Muscle layer of duodenum (tissue), 2 donors: ENCODE results near the gene ABCA2.
A peak's percentile ranks its signal among the peaks of the same experiment; 100 is the strongest.

Source experiments
- H3K27ac ChIP-seq: one replicate; pipeline ENCODE4 v1.7.0; 2013; ENCODE audit warnings: mild to moderate bottlenecking, low read length
- H3K27me3 ChIP-seq: one replicate; pipeline ENCODE4 v1.7.0; 2013; ENCODE audit warnings: low read depth, mild to moderate bottlenecking, control low read depth, low read length
- H3K36me3 ChIP-seq, 2 donors: one replicate each; pipeline ENCODE4 v1.7.0; 2013; ENCODE audit warnings: low read length in 2 of 2, control low read depth in 1 of 2, mild to moderate bottlenecking in 1 of 2; ENCODE audit not compliant: insufficient read depth in 2 of 2, control insufficient read depth in 1 of 2
- H3K4me1 ChIP-seq, 2 donors: one replicate each; pipeline ENCODE4 v1.7.0; 2013; ENCODE audit warnings: low read length in 2 of 2, mild to moderate bottlenecking in 2 of 2, control low read depth in 1 of 2, moderate library complexity in 1 of 2; ENCODE audit not compliant: insufficient read depth in 2 of 2, control insufficient read depth in 1 of 2
- H3K4me3 ChIP-seq, 2 donors: one replicate each; pipeline ENCODE4 v1.7.0; 2013; ENCODE audit warnings: low read length in 2 of 2, low read depth in 1 of 2, mild to moderate bottlenecking in 1 of 2
- H3K9me3 ChIP-seq, 2 donors: one replicate each; pipeline ENCODE4 v1.7.0; 2013; ENCODE audit warnings: low read length in 2 of 2, control low read depth in 1 of 2, mild to moderate bottlenecking in 1 of 2; ENCODE audit not compliant: control insufficient read depth in 1 of 2
- donor health status: healthy.

The ABCA2 gene, protein sequence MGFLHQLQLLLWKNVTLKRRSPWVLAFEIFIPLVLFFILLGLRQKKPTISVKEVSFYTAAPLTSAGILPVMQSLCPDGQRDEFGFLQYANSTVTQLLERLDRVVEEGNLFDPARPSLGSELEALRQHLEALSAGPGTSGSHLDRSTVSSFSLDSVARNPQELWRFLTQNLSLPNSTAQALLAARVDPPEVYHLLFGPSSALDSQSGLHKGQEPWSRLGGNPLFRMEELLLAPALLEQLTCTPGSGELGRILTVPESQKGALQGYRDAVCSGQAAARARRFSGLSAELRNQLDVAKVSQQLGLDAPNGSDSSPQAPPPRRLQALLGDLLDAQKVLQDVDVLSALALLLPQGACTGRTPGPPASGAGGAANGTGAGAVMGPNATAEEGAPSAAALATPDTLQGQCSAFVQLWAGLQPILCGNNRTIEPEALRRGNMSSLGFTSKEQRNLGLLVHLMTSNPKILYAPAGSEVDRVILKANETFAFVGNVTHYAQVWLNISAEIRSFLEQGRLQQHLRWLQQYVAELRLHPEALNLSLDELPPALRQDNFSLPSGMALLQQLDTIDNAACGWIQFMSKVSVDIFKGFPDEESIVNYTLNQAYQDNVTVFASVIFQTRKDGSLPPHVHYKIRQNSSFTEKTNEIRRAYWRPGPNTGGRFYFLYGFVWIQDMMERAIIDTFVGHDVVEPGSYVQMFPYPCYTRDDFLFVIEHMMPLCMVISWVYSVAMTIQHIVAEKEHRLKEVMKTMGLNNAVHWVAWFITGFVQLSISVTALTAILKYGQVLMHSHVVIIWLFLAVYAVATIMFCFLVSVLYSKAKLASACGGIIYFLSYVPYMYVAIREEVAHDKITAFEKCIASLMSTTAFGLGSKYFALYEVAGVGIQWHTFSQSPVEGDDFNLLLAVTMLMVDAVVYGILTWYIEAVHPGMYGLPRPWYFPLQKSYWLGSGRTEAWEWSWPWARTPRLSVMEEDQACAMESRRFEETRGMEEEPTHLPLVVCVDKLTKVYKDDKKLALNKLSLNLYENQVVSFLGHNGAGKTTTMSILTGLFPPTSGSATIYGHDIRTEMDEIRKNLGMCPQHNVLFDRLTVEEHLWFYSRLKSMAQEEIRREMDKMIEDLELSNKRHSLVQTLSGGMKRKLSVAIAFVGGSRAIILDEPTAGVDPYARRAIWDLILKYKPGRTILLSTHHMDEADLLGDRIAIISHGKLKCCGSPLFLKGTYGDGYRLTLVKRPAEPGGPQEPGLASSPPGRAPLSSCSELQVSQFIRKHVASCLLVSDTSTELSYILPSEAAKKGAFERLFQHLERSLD (N-terminal part only)

DNA sequence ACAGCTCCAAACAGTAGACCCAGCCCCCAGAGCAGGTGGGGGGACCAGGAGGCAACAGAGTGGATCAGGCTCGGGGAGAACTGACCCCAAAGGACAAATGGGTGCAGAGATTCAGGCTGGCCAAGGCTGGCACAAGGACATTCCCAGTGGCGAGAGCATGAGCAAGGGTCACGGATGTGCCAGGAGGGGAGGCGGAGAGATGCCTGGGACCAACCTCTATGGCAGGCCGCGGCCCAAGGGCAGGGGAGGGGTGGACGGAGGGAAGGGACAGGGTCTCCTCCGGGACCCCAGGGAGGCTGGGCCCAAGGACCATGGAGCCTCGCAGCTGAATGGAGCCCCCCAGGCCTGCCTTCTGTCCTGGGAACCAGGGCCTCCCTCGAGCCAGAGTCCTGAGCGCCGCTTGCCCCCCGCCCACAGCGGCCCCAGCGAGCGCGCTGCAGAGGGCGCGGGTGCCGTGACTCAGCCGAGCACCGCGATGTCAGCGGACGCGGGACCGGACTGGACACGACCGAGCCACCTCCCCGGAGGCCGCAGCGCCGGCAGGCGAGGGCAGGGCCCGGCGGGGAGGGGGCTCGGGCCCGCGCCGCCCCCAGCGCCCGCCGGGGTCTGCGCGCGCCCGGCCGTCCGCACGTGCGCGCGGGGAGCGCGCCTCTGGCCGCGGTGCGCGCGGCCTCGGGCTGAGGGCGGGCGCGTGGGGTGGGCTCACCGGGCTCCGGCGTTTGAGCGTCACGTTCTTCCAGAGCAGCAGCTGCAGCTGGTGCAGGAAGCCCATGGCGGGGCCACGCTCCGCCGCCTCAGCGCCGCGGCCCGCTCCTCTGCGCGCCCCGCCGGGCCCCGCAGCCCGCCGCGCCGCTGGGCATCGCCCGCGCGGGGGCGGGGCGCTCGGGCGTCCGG is at the start of gene ABCA2:
TSS of gene ABCA2 (minus strand) at position 869 of the 894 bp plus-strand sequence. CDS start at position 772, 97 bp downstream.
- Histone ChIP-seq H3K27me3 (no peaks in the 10 kb centered on the region), H3K27ac (no peak within 1 kb of the TSS), H3K4me3 (peak within 1 kb of the TSS; percentile 42 to 67), H3K4me1 (peaks cover 0 to 39% of the 10 kb centered on the region in 2 donors), H3K9me3 (no peaks in the 10 kb centered on the region), H3K36me3 (no peaks in the 10 kb centered on the region)

DNA sequence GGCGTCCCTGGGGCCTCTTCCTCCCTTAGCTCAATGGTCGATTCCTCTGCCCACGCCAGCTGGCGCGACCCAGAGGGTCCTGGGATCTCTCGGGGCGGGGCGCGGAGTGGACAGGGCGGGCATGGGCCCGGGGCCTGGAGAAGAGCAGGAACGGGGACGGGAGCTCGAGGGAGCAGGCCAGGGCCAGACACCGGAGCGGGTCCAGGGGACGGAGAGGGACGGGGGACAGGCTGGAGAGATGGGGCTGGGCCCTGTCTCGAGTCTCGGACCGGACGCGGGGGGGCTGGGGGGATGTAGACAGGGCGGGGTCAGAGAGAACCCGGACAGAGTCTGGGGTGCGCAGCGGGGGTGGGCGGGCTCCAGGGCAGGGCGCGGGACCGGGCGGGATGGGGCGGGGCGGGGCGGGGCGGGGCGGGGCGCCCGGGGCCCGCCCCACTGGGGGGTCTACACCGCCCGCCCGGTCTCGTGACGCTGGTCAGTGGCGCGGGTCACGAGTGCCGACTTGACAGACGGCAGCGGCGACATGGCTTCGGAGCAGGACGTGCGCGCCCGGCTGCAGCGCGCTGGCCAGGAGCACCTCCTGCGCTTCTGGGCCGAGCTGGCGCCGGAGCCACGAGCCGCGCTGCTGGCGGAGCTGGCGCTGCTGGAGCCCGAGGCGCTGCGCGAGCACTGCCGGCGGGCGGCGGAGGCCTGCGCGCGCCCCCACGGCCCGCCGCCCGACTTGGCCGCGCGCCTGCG is 49.1 kb upstream of the ABCA2 start, which contains the start of gene UAP1L1:
TSS of gene UAP1L1 (plus strand) at position 508 of the 738 bp plus-strand sequence. CDS start at position 524, 16 bp downstream.
- H3K27me3 ChIP-seq: no peaks in the 10 kb centered on the region
- no peak within 1 kb of the TSS for H3K27ac ChIP-seq

DNA sequence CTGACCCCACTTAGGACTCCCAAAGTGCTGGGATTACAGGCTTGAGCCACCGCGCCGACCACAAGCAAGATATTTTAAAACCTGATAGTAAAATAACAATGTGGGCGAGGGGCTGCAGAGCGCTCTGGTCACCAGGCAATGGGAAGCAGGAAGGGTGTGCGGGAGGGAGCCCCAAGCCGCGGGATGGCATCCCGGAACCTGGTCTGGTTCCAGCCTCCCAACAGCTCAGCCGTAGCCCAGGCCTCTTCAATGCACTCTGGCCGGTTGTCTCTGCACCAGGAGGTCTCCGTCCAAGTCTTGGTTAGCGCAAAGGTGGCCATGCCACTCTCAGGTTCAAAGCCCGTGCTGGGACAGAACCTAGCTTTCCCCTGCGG is 48.6 kb upstream of the ABCA2 start:
- peaks cover 0 to 23% of the 10 kb centered on the region in 2 donors for H3K4me1 ChIP-seq
- no peak overlapping the region for H3K27ac ChIP-seq
- H3K36me3 ChIP-seq: peaks cover 1 to 8% of the 10 kb centered on the region in 2 donors
- no peaks in the 10 kb centered on the region for H3K9me3 ChIP-seq
- no peaks in the 10 kb centered on the region for H3K27me3 ChIP-seq
- peak overlapping the region in 1 of 2 donors; percentile 71 for H3K4me3 ChIP-seq

More for the DNA sequence above, 49.1 kb upstream of the ABCA2 start, which contains the start of gene UAP1L1:
- peaks cover 7 to 11% of the 10 kb centered on the region in 2 donors for H3K36me3 ChIP-seq
- peak within 1 kb of the TSS; percentile 26 to 71 for H3K4me3 ChIP-seq
- no peaks in the 10 kb centered on the region for H3K9me3 ChIP-seq
- H3K4me1 ChIP-seq: peaks cover 0 to 21% of the 10 kb centered on the region in 2 donors

DNA sequence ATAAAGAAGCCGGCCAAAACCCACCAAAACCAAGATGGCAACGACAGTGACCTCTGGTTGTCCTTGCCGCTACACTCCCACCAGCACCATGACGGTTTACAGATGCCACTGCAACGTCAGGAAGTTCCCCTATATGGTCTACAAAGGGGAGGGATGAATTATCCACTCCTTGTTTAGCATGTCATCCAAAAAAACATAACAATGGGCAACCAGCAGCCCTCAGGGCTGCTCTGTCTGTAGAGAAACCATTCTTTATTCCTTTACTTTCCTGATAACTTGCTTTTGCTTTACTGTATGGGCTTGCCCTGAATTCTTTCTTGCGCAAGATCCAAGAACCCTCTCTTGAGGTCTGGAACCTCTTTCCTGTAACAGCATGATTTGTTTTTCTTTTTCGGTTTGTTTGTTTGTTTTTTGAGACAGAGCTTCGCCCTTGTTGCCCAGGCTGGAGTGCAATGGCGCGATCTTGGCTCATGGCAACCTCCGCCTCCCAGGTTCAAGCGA is 47.3 kb upstream of the ABCA2 start:
- Histone ChIP-seq H3K9me3 (no peaks in the 10 kb centered on the region), H3K4me1 (peaks cover 4 to 34% of the 10 kb centered on the region in 2 donors), H3K27ac (no peak overlapping the region), H3K4me3 (no peak overlapping the region), H3K36me3 (no peaks in the 10 kb centered on the region), H3K27me3 (no peaks in the 10 kb centered on the region)

DNA sequence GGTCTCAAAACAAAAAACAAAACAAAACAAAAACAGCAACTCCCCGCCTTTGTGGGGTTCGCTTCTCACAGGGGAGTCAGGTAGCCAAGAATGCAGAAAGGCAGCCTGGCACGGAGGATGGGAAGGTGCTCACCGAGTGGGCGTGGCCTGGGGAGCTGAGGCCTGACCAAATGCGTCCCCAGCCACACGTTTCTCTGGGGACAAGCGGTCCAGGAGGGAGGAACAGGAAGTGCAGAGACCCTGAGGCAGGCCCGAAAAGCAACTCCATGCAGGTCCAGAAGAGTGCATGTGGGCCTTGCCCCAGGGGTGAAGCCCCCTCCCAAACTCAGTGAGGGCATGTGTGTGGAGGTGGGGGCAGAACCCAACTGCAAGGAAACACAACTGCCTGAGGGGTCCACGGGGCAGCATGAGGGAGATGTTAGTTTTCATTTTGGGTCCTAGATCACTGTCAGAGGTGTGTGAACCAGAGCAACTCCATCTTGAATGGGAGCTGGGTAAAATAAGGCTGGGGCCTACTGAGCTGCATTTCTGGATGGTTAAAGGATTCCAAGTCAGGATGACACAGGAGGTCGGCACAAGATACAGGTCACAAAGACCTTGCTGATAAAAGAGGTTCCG is 46.7 kb upstream of the ABCA2 start:
- H3K36me3 ChIP-seq: no peaks in the 10 kb centered on the region
- no peaks in the 10 kb centered on the region for H3K9me3 ChIP-seq
- H3K4me1 ChIP-seq: peaks cover 4 to 34% of the 10 kb centered on the region in 2 donors
- no peaks in the 10 kb centered on the region for H3K27me3 ChIP-seq
- no peak overlapping the region for H3K4me3 ChIP-seq
- no peak overlapping the region for H3K27ac ChIP-seq

DNA sequence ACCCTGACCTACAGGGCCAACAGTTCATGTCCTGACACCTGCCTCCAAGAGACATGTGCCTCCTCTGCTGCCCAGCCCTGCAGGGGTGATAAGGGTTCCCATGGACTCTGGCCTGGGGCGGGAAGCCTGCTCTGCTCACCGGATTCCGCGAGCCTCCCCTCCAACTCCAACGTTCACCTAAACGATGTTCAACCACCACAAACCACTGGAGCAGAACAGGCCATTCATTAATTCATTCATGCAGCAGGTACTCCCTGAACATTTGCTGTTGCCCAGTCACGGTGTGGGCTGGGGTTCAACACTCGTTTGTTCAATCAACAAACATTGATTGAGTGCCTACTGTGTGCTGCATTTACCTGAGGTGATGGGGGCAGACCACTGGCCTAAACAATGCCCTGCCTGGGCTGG is 46.0 kb upstream of the ABCA2 start:
- Histone ChIP-seq H3K27ac (no peak overlapping the region), H3K9me3 (no peaks in the 10 kb centered on the region), H3K4me1 (peaks cover 4 to 36% of the 10 kb centered on the region in 2 donors), H3K4me3 (no peak overlapping the region), H3K36me3 (no peaks in the 10 kb centered on the region), H3K27me3 (no peaks in the 10 kb centered on the region)

DNA sequence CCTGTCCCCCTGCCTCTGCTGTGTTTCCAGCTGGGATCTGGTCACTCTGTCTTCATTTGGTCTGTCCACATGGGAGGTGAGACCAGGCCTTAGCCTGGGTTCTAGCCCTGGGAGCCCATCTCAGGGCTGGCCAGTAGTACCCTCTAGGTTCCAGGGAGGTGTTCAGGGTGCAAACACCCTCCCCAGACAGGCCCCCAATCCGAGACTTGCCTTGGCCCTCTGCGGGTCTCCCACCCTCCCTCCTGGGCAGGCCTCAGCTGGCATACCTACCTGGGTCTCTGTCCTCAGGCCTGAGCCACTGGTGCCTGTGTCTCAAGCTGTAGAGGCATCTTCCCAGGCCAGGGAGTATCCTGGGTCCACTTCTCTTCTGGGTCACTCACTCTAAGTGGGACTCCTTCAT is 43.2 kb upstream of the ABCA2 start:
- H3K9me3 ChIP-seq: no peaks in the 10 kb centered on the region
- no peaks in the 10 kb centered on the region for H3K27me3 ChIP-seq
- H3K36me3 ChIP-seq: no peaks in the 10 kb centered on the region
- H3K4me3 ChIP-seq: peak overlapping the region in 1 of 2 donors; percentile 36
- H3K4me1 ChIP-seq: peaks cover 4 to 17% of the 10 kb centered on the region in 2 donors
- no peak overlapping the region for H3K27ac ChIP-seq

DNA sequence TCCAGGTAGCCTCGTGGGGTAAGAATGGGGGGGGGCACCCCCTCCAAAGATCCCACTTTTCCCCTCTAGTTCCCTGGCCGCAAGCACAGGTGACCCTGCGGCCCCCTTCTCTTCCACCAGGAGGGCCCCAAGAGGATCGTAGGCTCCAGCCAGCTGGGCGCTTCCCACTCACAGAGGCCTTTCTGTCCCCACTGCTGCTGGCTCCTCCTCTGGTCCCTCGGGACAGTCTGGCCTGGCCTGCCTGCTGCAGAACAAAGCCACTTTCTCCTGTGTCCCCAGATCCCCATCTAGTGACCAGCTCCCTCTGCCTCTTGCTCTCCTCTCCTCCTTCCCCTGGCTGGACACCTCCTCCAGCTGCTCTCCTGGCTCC is 42.9 kb upstream of the ABCA2 start:
- H3K27me3 ChIP-seq: no peaks in the 10 kb centered on the region
- no peaks in the 10 kb centered on the region for H3K36me3 ChIP-seq
- peak overlapping the region; percentile 21 to 36 for H3K4me3 ChIP-seq
- H3K9me3 ChIP-seq: no peaks in the 10 kb centered on the region
- H3K4me1 ChIP-seq: peaks cover 4 to 17% of the 10 kb centered on the region in 2 donors
- H3K27ac ChIP-seq: no peak overlapping the region

DNA sequence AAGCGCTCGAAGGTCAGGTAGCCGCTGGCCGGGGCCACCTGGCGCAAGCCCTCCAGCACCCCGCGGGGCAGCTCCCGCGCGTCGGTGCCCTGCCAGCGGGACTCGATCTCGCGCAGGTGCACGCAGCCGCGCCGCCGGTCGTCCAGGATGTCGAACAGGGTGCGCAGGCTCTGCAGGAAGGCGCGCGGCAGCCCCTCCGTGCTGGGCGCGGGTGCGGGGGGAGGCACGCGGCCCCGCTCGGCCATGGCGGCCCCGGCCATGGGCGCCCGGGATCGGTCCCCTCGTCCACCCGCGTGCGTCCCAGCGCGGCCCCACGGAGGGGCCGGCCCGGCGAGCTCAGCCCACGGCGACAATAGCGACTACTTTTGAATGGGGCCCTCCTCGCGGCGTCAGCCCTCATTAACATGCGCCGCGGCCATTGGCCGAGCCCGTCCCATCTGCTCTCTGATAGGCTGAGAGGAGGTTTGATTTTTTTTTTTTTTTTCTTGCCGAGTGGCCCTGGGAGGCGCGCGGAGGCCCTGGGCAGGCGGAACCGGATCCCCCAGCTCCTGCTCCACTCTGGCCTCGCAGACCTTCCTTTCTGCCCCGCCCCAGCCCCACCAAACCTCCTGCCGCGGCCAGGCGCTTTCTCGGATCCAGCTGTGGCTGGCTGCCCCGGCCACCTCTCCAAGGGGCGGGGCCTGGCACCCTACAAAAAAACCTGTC is 42.3 kb upstream of the ABCA2 start, which contains the start of gene SAPCD2:
TSS of gene SAPCD2 (minus strand) at position 357 of the 705 bp plus-strand sequence. CDS start at position 260, 97 bp downstream.
- H3K27me3 ChIP-seq: no peaks in the 10 kb centered on the region
- no peaks in the 10 kb centered on the region for H3K9me3 ChIP-seq
- peak within 1 kb of the TSS; percentile 21 to 36 for H3K4me3 ChIP-seq
- no peak within 1 kb of the TSS for H3K27ac ChIP-seq
- no peaks in the 10 kb centered on the region for H3K36me3 ChIP-seq
- H3K4me1 ChIP-seq: peaks cover 4 to 17% of the 10 kb centered on the region in 2 donors
